H1 (cell line): ENCODE data around the gene PURA. TPM values are rescaled to one million over a fixed set of nuclear protein-coding genes. Genes with fewer than 3 reads are reported as not detected.

Source experiments
- CTCF ChIA-PET: fragments of 300-600 bp; sonication (Branson Sonifier 250); formaldehyde crosslinking; loops from one replicate; lab custom pipeline; 2021; ENCODE audit not compliant: partially characterized antibody; lab: Charles Lee
- POLR2A ChIA-PET: fragments of 300-600 bp; sonication (Branson Sonifier 250); formaldehyde crosslinking; loops from one replicate; lab custom pipeline; 2021; ENCODE audit warnings: inconsistent platforms; ENCODE audit not compliant: partially characterized antibody; lab: Charles Lee
- DNase-seq, 2 experiments: peaks; one replicate each; pipeline versions ENCODE4 v3.0.0 to v3.0.0-alpha.2; 2010 to 2022; ENCODE audit warnings: low spot score in 2 of 2, low read depth in 1 of 2, mixed read lengths in 1 of 2
- FAIRE-seq: peaks from 2 replicates; lab custom pipeline; 2011; peaks lifted over from hg19 to GRCh38; lab: Jason Lieb, UNC
- H2AFZ ChIP-seq: 2 replicates; pipeline ENCODE4 v1.8.1; 2012; ENCODE audit warnings: low read length, inconsistent platforms
- H2AK5ac ChIP-seq: 2 replicates; pipeline ENCODE4 v1.6.1; 2013; ENCODE audit warnings: low read depth, low read length
- H2BK120ac ChIP-seq: replicated peaks from 2 replicates; pipeline ENCODE3; 2013; ENCODE audit warnings: low read depth, low read length, inconsistent platforms
- H2BK12ac ChIP-seq: 2 replicates; pipeline ENCODE4 v1.6.1; 2013; ENCODE audit warnings: low read depth, low read length
- H2BK15ac ChIP-seq: 2 replicates; pipeline ENCODE4 v1.6.1; 2013; ENCODE audit warnings: low read length
- H2BK20ac ChIP-seq: 2 replicates; pipeline ENCODE4 v1.6.1; 2013; ENCODE audit warnings: low read length
- H2BK5ac ChIP-seq: 2 replicates; pipeline ENCODE4 v1.6.1; 2013; ENCODE audit warnings: low read depth, low read length
- H3K14ac ChIP-seq: 2 replicates; pipeline ENCODE4 v1.6.1; 2013; ENCODE audit warnings: inconsistent platforms; ENCODE audit not compliant: insufficient read length
- H3K18ac ChIP-seq: 2 replicates; pipeline ENCODE4 v1.6.1; 2013; ENCODE audit warnings: low read length; ENCODE audit errors: extremely low read depth
- H3K23ac ChIP-seq: 2 replicates; pipeline ENCODE4 v1.6.1; 2013; ENCODE audit warnings: inconsistent platforms; ENCODE audit not compliant: insufficient read length
- H3K23me2 ChIP-seq: 2 replicates; pipeline ENCODE4 v1.6.1; 2013; ENCODE audit warnings: low read depth, low read length
- H3K27ac ChIP-seq: 2 replicates; pipeline ENCODE4 v1.6.1; 2011; ENCODE audit warnings: low read depth, low read length, inconsistent platforms
- H3K27me3 ChIP-seq, 4 experiments: replicated peaks in 1 of 4; 1 replicate in 1 of 4; 2 replicates in 3 of 4; pipeline versions ENCODE4 v1.6.1 to v1.8.1; 2011 to 2013; ENCODE audit warnings: low read length in 3 of 4, mild to moderate bottlenecking in 3 of 4, inconsistent platforms in 2 of 4, mixed read lengths in 2 of 4, moderate library complexity in 1 of 4; ENCODE audit not compliant: control insufficient read depth in 3 of 4, insufficient read depth in 3 of 4; ENCODE audit errors: extremely low read depth in 1 of 4
- H3K36me3 ChIP-seq, 4 experiments: 2 replicates each; pipeline versions ENCODE4 v1.6.1 to v1.8.1; 2011 to 2013; ENCODE audit warnings: mild to moderate bottlenecking in 4 of 4, low read length in 3 of 4, moderate library complexity in 2 of 4, control low read depth in 1 of 4, inconsistent platforms in 1 of 4; ENCODE audit not compliant: insufficient read depth in 4 of 4, control insufficient read depth in 2 of 4
- H3K4ac ChIP-seq: replicated peaks from 2 replicates; pipeline ENCODE3; 2013; ENCODE audit warnings: low read length, low read depth, mixed read lengths, inconsistent platforms; ENCODE audit not compliant: insufficient read length
- H3K4me1 ChIP-seq, 4 experiments: replicated peaks in 1 of 4; 1 replicate in 1 of 4; 2 replicates in 3 of 4; pipeline versions ENCODE4 v1.6.1 to v1.8.1; 2011 to 2013; ENCODE audit warnings: low read length in 3 of 4, inconsistent platforms in 2 of 4, mixed read lengths in 1 of 4; ENCODE audit not compliant: insufficient read depth in 4 of 4, control insufficient read depth in 3 of 4
- H3K4me2 ChIP-seq, 2 experiments: 2 replicates each; pipeline versions ENCODE4 v1.6.1 to v1.8.1; 2011 to 2013; ENCODE audit warnings: low read depth in 2 of 2, low read length in 2 of 2, control low read depth in 1 of 2, inconsistent platforms in 1 of 2, mild to moderate bottlenecking in 1 of 2; ENCODE audit not compliant: insufficient read depth in 1 of 2
- H3K4me3 ChIP-seq, 4 experiments: fragments of 200-600, 300-600 bp in 1 of 4; sonication (generic), shearing (Covaris generic), sonication (Bioruptor Twin) in 1 of 4; 2 replicates each; pipeline versions ENCODE4 v1.5.1 to v1.8.1; 2011 to 2016; ENCODE audit warnings: low read length in 4 of 4, low read depth in 3 of 4, control low read depth in 2 of 4, inconsistent platforms in 2 of 4, mild to moderate bottlenecking in 2 of 4, mixed read lengths in 1 of 4, moderate library complexity in 1 of 4; ENCODE audit not compliant: insufficient read depth in 2 of 4; ENCODE audit errors: extremely low read depth in 1 of 4
- H3K56ac ChIP-seq: replicated peaks from 2 replicates; pipeline ENCODE3; 2013; ENCODE audit warnings: low read depth, mild to moderate bottlenecking, mixed read lengths, low read length, inconsistent platforms; ENCODE audit not compliant: insufficient read length
- H3K79me1 ChIP-seq: 2 replicates; pipeline ENCODE4 v1.6.1; 2013; ENCODE audit warnings: low read depth, low read length, control low read depth
- H3K79me2 ChIP-seq, 2 experiments: 2 replicates each; pipeline versions ENCODE4 v1.6.1 to v1.8.1; 2012 to 2013; ENCODE audit warnings: low read length in 2 of 2, mild to moderate bottlenecking in 2 of 2, inconsistent platforms in 1 of 2; ENCODE audit not compliant: insufficient read depth in 2 of 2, control insufficient read depth in 1 of 2
- H3K9ac ChIP-seq, 4 experiments: replicated peaks in 1 of 4; 1 replicate in 1 of 4; 2 replicates in 3 of 4; pipeline versions ENCODE4 v1.6.1 to v1.8.1; 2011 to 2013; ENCODE audit warnings: low read depth in 3 of 4, low read length in 3 of 4, control low read depth in 2 of 4, mild to moderate bottlenecking in 2 of 4, moderate library complexity in 2 of 4, inconsistent platforms in 1 of 4; ENCODE audit errors: extremely low read depth in 1 of 4
- H3K9me3 ChIP-seq, 2 experiments: 2 replicates each; pipeline versions ENCODE4 v1.6.1 to v1.8.1; 2012 to 2013; ENCODE audit warnings: mild to moderate bottlenecking in 2 of 2, moderate library complexity in 2 of 2, control low read depth in 1 of 2, inconsistent platforms in 1 of 2, low read depth in 1 of 2, low read length in 1 of 2, mixed read lengths in 1 of 2; ENCODE audit not compliant: insufficient read depth in 2 of 2
- H4K20me1 ChIP-seq, 2 experiments: replicated peaks in 1 of 2; 2 replicates each; pipeline versions ENCODE3 to v1.8.1; 2011 to 2013; ENCODE audit warnings: inconsistent platforms in 2 of 2, low read length in 2 of 2, mild to moderate bottlenecking in 1 of 2; ENCODE audit not compliant: insufficient read depth in 2 of 2, control insufficient read depth in 1 of 2
- H4K5ac ChIP-seq: 2 replicates; pipeline ENCODE4 v1.6.1; 2013; ENCODE audit warnings: low read length, low read depth, mixed read lengths, inconsistent platforms; ENCODE audit not compliant: insufficient read length
- H4K8ac ChIP-seq: 2 replicates; pipeline ENCODE4 v1.8.0; 2013; ENCODE audit warnings: mild to moderate bottlenecking, moderate library complexity, low read length, inconsistent platforms; ENCODE audit not compliant: insufficient read depth; ENCODE audit errors: extremely low read depth
- H4K91ac ChIP-seq: replicated peaks from 2 replicates; pipeline ENCODE3; 2013; ENCODE audit warnings: low read length, mixed read lengths, inconsistent platforms; ENCODE audit not compliant: insufficient read length
- ASH2L ChIP-seq: fragments of 200-600, 300-600 bp; sonication (generic); IDR thresholded peaks from one replicate; pipeline ENCODE4 v1.7.1; 2017; ENCODE audit warnings: low read length
- EZH2 ChIP-seq: fragments of 200-600 bp; sonication (generic); IDR thresholded peaks from 2 replicates; pipeline ENCODE4 v1.7.1; 2012; ENCODE audit warnings: low read depth, mild to moderate bottlenecking, moderate library complexity, low read length, inconsistent platforms; ENCODE audit not compliant: severe bottlenecking
- FOSL1 ChIP-seq: IDR thresholded peaks from 2 replicates; pipeline ENCODE4 v1.6.1; 2011; ENCODE audit warnings: mild to moderate bottlenecking, low read depth, low read length, moderate library complexity; ENCODE audit not compliant: insufficient read depth
- KDM1A ChIP-seq: fragments of 200-600, 300-600 bp; sonication (generic); IDR thresholded peaks from 2 replicates; pipeline ENCODE4 v1.7.1; 2016; ENCODE audit warnings: mild to moderate bottlenecking, low read length, borderline replicate concordance
- KDM4A ChIP-seq: IDR thresholded peaks from one replicate; pipeline ENCODE4 v1.7.1; 2012; ENCODE audit warnings: low read depth, mild to moderate bottlenecking, moderate library complexity, low read length, inconsistent platforms; ENCODE audit not compliant: severe bottlenecking
- SAP30 ChIP-seq: fragments of 300-600 bp; sonication (generic); IDR thresholded peaks from 2 replicates; pipeline ENCODE4 v1.7.1; 2012; ENCODE audit warnings: low read length, moderate library complexity, mild to moderate bottlenecking, inconsistent platforms; ENCODE audit not compliant: insufficient read depth, insufficient replicate concordance
- SIN3A ChIP-seq, 2 experiments: IDR thresholded peaks in 1 of 2; conservative IDR thresholded peaks in 1 of 2; 2 replicates each; pipeline ENCODE4 v1.6.1; 2011 to 2012; ENCODE audit warnings: low read length in 2 of 2, improper control_type of control experiment in 1 of 2, low read depth in 1 of 2, mild to moderate bottlenecking in 1 of 2
- SUZ12 ChIP-seq: fragments of 200-600 bp; sonication (generic); IDR thresholded peaks from 2 replicates; pipeline ENCODE4 v1.6.1; 2012; ENCODE audit warnings: mild to moderate bottlenecking, inconsistent platforms, low read length, moderate library complexity, mixed read lengths
- WGBS, 2 experiments: shearing (Covaris generic) in 1 of 2; methylation state at CpG; one replicate each; pipeline versions ENCODE4 v1.1.6 to v1.1.7; 2013 to 2015; ENCODE audit warnings: low lambda C conversion rate in 2 of 2, mixed read lengths in 2 of 2, inconsistent platforms in 1 of 2, low coverage in 1 of 2, missing lambda C conversion rate in 1 of 2; ENCODE audit not compliant: insufficient replicate concordance in 2 of 2, insufficient coverage in 1 of 2, insufficient read length in 1 of 2; ENCODE audit errors: extremely low coverage in 1 of 2, missing lambda C conversion rate in 1 of 2; 5-methylcytosine and 5-hydroxymethylcytosine counted together
- polyA plus RNA-seq, 7 experiments: library from polyadenylated mRNA; depleted of rRNA in 3 of 7; stranded (reverse) in 5 of 7; unstranded in 2 of 7; fragments of >200 nt in 5 of 7; fragments of 200-250 nt in 2 of 7; gene quantifications; 1 replicate in 5 of 7; 2 replicates in 1 of 7; 4 replicates in 1 of 7; pipeline versions ENCODE4 v1.2.1 to v1.2.3, GENCODE V29; 2011 to 2013; ENCODE audit warnings: missing spikeins in 2 of 7, mixed read lengths in 2 of 7
- total RNA-seq: library from RNA; stranded (reverse); fragmentation: NEBNext Ultra II Directional; extraction: Animal tissue kit (Norgen Biotek cat#: 25700); gene quantifications from 2 replicates; pipeline ENCODE4 v1.2.1, GENCODE V29; 2021

Gene PURA
- total and polyA plus RNA-seq, 2 of the 8 experiments (the other 6 are each of a cell fraction or from before 2014, with no cell fraction given) = 0.98 to 2.1 TPM

GRCh38 chr5:140108093-140109017 is 5.6 kb upstream of the PURA start:
- WGBS, 2 experiments = 1% methylated on average over 30 of the region's 52 CpGs; no CpG with 5 or more reads in 1 of the 2 experiments
- no peak overlapping the region for H3K23ac ChIP-seq
- H3K4ac ChIP-seq = no peak overlapping the region
- peaks cover 13% of the 10 kb centered on the region; the same call in 1 of the 2 replicates for H3K23me2 ChIP-seq
- no peak overlapping the region for H2BK120ac ChIP-seq
- POLR2A ChIA-PET = interaction anchor here (1.0 to 1.4 kb wide), 3 partner anchors 38 to 68 kb away, joined by 3 to 4 read pairs (median 4); no protein-coding TSS in a partner anchor
- no peak overlapping the region for H2AK5ac ChIP-seq
- no peak overlapping the region for H3K56ac ChIP-seq
- FAIRE-seq (no peak), DNase-seq (peak in 1 of 2 experiments; percentile 60)
- H3K9ac ChIP-seq = peak overlapping the region in 1 of 4 experiments; percentile 60; a peak in 1 of 7 replicates
- peak overlapping the region; percentile 46; the same call in 1 of the 2 replicates for H2BK5ac ChIP-seq
- H2BK12ac ChIP-seq = no peak overlapping the region
- H4K8ac ChIP-seq = peak overlapping the region; percentile 40; the same call in 1 of the 2 replicates
- no peaks in the 10 kb centered on the region for H3K79me1 ChIP-seq
- no peak overlapping the region for H3K27ac ChIP-seq
- no peaks in the 10 kb centered on the region for H3K36me3 ChIP-seq
- no peak overlapping the region; the same call in 1 of the 2 replicates for H3K18ac ChIP-seq
- H3K4me2 ChIP-seq = peak overlapping the region; percentile 82 to 90
- peaks cover 7 to 16% of the 10 kb centered on the region in 2 experiments for H4K20me1 ChIP-seq
- H3K9me3 ChIP-seq = no peaks in the 10 kb centered on the region
- peaks cover 0 to 19% (median 9%) of the 10 kb centered on the region in 4 experiments; a peak in 5 of 7 replicates for H3K4me1 ChIP-seq
- H3K79me2 ChIP-seq = no peaks in the 10 kb centered on the region
- no peak overlapping the region for H4K91ac ChIP-seq
- H2BK15ac ChIP-seq = 0 out of 2 replicates have a peak overlapping the region, but pooled peaks have one; percentile 22
- peak overlapping the region; percentile 39 to 75 (median 64) for H3K4me3 ChIP-seq
- H3K14ac ChIP-seq = no peak overlapping the region
- CTCF ChIA-PET = interaction anchor here (1.0 to 3.1 kb wide), 2 partner anchors 10 to 37 kb away, joined by 3 to 24 read pairs; no protein-coding TSS in a partner anchor
- no peak overlapping the region for H2BK20ac ChIP-seq
- no peak overlapping the region for H4K5ac ChIP-seq
- no peak overlapping the region for H2AFZ ChIP-seq
- H3K27me3 ChIP-seq = peaks cover 38 to 85% (median 60%) of the 10 kb centered on the region in 4 experiments
- no peak for TF ChIP-seq FOSL1
- TF ChIP-seq SIN3A (conservative IDR thresholded peaks at IDR 0.05 in 1 of 2, IDR thresholded peaks at IDR 0.05 in 1 of 2; ENCODE audit: low read depth in 1 of 2, low read length in 2 of 2) = 0 out of 4 replicates have a peak, but pooled peaks of 1 of the 2 experiments have one; percentile 21
- no peak for TF ChIP-seq KDM1A
- peak; percentile 13 for TF ChIP-seq ASH2L
- TF ChIP-seq SAP30 = peak; percentile 37
- peak; percentile 69 for TF ChIP-seq EZH2
- peak; percentile 66; the same call in 1 of the 2 replicates for TF ChIP-seq SUZ12
- peak; percentile 30 for TF ChIP-seq KDM4A
